Stromal cell of bone marrow (primary cell): ENCODE measurements around the gene GLA.

Experiments used
- DNase-seq: peaks from one replicate; pipeline ENCODE4 v3.0.0-alpha.2; 2012; ENCODE audit warnings: low read depth

Gene GLA

GRCh38 chrX:101407748-101408531 is at the start of gene GLA, which contains the start of gene HNRNPH2:
GLA (minus strand) TSS chrX:101407925; CDS start chrX:101407903, 22 bp downstream.
HNRNPH2 (plus strand) TSS chrX:101408222; CDS start chrX:101411989, 3,767 bp downstream.
- DNase-seq = peak; percentile 95

- DNase-seq = no peak
Observed at GRCh38 chrX:101452056-101452455, 44.3 kb upstream of the GLA start.

GRCh38 chrX:101450961-101451360 is 43.2 kb upstream of the GLA start:
- DNase-seq = peak; percentile 19

GRCh38 chrX:101450085-101450484 is 42.4 kb upstream of the GLA start:
- DNase-seq = no peak

GRCh38 chrX:101449279-101449678 is 41.6 kb upstream of the GLA start:
- no peak for DNase-seq

- no peak for DNase-seq
Observed at GRCh38 chrX:101442085-101442484, 34.4 kb upstream of the GLA start.

GRCh38 chrX:101430457-101431078 is 22.8 kb upstream of the GLA start:
- DNase-seq = no peak

GRCh38 chrX:101429934-101430333 is 22.2 kb upstream of the GLA start:
- DNase-seq = no peak

GRCh38 chrX:101427954-101428353 is 20.2 kb upstream of the GLA start:
- no peak for DNase-seq

- no peak for DNase-seq
Observed at GRCh38 chrX:101419489-101419888, 11.8 kb upstream of the GLA start.

GRCh38 chrX:101417981-101418841 is 10.5 kb upstream of the GLA start:
- DNase-seq = no peak

GRCh38 chrX:101417190-101417589 is 9.5 kb upstream of the GLA start:
- no peak for DNase-seq

GRCh38 chrX:101416691-101417090 is 9.0 kb upstream of the GLA start:
- no peak for DNase-seq

GRCh38 chrX:101415180-101416145 is 7.7 kb upstream of the GLA start:
- peak; percentile 54 for DNase-seq

GRCh38 chrX:101411984-101412383 is 4.3 kb upstream of the GLA start:
- no peak for DNase-seq

- DNase-seq = no peak
Observed at GRCh38 chrX:101410461-101410860, 2.7 kb upstream of the GLA start.

- DNase-seq = no peak
Observed at GRCh38 chrX:101409043-101409442, 1.3 kb upstream of the GLA start.

- no peak for DNase-seq
Observed at GRCh38 chrX:101408532-101408841, 762 bp upstream of the GLA start.

GRCh38 chrX:101407167-101407747 is 468 bp downstream of the GLA start:
- DNase-seq = no peak

GRCh38 chrX:101399825-101400224 is 7.9 kb downstream of the GLA start:
- no peak for DNase-seq

GRCh38 chrX:101398694-101399093 is 9.0 kb downstream of the GLA start:
- DNase-seq = no peak
